RKO (cell line): ENCODE measurements around the gene SETD1B.

Experiments used
- DNase-seq: peaks from one replicate; pipeline ENCODE4 v3.0.0-alpha.2; 2016; ENCODE audit warnings: low spot score

Gene SETD1B

DNA sequence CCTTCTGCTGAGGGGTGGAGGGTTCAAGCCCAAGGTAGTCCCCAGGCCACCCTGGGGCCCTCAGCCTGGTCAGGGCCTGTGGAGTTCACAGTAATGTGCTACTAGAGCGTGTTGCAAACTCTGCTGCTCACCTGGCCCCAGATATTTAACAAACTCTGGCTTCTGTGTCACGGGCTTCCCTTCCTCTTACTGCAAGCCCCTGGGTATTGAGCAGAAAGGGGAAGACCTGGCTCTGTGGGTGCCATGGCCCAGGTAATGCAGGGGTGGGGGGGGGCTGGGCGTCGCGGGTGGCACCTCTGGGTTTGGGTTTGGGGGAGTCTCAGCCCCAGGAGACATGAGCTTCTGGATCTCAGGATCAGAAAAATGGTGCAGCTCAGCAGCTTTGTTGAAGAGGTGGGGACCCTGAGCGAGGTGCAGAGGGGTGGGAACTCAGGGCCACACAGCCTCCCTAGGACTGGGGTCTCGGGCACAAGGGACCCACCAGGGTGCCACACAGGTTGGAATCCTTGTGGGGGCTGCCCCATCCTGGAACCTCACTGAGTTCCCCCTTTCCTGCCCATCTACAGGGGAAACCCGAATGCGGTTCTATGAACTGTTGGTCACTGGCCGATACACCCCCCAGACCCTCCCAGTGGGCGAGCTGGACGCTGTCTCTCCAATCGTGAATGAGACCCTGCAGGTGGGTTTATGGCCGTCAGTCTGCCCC is 4.0 kb downstream of the SETD1B start:
- no peak for DNase-seq

DNA sequence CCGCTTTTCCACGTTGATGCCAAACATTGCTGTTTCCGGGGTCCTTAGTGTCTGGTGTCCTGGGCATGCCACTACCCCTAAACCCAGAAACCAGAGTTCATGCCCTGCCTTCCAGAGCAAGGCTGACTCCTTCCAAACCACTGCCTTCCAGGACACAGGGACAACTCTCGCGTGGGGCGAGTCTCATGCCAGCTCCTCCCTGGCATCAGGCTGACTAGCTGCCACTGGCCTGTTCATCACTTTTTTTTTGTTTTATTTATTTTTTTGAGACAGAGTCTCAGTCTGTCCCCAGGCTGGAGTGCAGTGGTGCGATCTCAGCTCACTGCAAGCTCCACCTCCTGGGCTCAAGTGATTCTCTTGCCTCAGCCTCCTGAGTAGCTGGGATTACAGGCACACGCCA is 4.8 kb downstream of the SETD1B start:
- DNase-seq, result no peak

DNA sequence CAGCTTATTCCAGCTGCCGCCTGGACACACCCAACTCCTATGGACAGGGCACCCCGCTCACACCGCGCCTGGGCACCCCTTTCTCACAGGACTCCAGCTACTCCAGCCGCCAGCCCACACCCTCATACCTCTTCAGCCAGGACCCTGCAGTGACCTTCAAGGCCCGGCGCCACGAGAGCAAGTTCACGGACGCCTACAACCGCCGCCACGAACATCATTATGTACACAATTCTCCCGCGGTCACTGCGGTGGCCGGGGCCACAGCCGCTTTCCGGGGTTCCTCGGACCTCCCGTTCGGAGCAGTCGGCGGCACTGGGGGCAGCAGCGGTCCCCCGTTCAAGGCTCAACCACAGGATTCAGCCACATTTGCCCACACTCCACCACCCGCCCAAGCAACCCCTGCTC is 5.9 kb downstream of the SETD1B start:
- DNase-seq, result no peak

DNA sequence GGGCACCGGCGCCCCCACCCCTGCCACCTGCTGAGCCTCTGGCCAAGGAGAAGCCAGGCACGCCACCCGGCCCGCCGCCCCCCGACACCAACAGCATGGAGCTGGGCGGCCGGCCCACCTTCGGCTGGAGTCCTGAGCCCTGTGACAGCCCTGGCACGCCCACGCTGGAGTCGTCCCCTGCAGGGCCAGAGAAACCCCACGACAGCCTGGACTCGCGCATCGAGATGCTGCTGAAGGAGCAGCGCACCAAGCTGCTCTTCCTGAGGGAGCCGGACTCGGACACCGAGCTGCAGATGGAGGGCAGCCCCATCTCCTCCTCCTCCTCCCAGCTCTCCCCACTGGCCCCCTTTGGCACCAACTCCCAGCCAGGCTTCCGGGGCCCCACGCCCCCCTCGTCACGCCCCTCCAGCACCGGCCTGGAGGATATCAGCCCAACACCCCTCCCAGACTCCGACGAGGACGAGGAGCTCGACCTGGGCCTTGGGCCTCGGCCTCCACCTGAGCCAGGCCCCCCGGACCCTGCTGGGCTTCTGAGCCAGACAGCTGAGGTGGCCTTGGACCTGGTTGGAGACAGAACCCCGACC is 6.5 kb downstream of the SETD1B start:
- no peak for DNase-seq

DNA sequence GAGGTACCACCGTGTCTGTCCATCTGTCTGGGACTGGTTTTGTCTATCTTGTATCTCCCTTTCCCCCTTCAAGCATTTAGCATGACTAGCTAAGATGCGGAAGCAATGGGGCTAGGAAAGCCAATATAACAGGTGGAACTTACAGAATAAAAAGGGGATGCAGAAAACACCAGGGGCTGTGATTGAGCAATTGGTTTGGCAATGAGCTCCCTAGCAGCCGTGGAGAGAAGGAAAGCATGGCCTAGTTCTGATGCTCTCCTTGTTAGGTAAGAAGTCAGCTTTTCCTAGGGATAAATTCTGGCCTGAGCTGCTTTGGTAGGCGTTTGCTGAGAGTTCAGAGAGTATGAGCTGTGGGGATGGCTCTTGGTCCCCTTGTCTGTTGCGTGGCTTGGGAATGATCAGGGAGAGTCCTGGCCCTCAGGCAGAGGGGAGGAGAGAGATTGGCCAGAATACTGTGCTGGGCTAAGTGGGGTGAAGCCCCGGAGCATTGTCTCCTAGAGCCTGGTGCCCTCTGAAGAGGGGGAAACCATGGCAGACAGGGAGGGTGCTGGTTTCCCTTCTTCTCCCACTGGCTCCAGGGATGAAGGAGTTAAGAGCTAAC is 7.1 kb downstream of the SETD1B start:
- no peak for DNase-seq

DNA sequence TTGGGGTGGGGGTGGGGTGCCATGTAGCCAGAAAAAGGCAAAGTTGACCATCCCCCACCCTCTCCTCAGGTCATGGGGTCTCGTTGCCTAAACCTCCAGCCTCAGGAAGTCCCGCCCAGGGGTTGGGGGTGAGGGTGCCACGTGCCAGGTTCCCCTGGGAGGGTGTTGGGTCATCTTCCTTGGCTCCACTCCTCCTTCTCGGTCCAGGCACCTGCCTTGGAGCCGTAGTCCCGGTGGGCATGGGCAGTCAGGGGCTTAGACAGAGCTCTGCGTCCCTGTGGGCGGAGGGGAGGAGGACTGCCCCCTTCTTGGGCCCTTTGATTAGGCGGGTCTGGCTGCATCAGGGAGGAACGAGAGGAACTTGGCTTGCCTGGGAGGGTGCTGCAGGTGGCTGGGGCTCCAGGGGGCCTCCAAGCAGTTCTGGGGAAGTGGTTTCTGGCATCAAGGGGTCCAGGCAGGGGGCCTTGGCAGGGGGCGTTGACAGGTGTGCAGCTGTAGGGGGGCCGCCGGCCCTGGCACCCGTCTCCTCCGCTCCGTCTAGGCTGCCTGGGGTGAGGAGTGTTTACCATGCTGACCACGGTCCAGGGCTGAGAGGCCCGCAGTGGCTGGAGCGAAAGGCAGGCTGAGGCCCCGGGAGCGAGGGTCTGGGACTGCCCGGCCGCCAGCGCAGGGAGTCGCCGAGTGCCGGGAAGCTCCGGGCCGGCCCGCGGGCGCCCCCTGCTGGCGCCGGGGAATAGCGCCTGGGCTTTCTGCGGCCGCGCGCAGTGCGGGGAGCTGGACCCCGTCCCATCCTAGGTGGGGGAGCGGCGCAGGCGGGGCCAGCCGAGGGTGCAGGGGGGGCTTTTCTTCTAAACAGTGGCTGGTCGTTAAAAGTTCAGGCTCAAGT is 7.9 kb downstream of the SETD1B start:
- DNase-seq, result peak; percentile 78

DNA sequence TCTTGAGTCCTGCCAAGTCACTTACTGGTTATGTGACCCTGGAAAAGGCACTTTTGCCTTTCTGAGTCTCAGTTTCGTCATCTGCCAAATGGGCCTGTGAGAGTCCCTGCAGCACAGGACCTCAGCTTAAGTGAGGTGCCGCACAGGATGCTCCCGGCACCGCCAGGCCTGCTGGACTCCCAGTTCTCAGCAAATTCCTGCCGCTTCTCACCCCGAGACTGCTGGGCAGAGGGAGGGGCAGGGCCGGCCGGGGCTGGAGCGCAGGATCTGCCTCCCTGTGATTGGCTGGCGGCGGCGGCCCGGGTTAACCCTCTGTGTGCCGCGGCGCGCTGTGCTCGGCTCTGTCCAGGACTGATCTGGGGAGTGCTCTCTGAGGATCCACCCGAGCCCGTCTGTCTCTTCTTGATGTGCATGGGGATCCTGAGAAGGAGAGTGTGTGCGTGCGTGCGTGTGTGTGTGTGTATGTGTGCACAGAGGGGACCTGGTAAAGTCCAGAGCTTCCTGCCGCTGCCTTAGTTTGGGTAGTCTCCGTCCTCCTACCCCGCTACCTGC is 8.6 kb downstream of the SETD1B start:
- DNase-seq, result peak; percentile 78

DNA sequence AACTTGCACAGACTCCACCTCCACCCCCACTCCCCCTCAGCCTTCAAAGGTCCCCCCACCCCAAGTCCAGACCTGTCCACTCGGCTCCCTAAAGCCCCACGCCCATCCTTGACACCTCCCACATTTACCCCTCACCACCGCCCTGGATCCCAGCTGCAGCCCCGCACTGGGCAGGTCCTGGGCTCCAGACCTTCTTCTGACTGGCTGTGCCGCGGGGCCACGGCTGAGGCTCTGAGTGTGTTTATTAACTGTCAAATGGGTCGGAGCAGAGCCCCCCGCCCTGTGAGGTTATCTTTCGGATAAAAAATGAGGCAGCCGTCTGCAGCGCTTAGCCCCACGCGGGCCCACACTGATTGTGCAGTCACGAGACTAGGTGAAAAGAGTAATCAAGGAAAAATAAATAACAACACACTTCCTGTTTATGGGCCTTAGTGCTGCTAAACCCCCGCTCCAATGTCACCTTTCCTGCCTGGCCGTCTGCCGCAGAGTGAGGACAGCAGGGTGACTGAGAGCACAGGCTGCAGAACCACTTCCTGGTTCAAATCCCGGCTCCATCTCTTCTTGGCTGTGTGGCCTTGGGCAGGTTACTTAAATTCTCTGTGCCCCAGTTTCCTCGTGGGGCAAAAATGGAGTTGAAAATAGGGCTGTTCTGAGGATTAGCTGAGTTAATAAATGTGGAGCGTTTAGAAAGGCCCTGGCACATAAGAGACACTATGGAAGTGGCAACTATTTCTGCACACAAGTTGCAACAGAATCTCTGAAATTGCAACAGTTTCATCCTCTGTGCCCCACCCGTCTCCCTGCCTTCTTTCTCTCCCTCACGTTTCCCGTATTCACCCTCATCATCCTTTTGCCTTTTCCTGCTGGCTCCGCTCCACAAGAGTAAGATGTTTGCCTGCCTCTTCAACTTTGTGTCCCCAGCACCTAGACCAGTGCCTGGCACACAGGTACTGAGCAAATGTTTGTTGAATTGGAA is 9.4 kb downstream of the SETD1B start:
- DNase-seq, result no peak

DNA sequence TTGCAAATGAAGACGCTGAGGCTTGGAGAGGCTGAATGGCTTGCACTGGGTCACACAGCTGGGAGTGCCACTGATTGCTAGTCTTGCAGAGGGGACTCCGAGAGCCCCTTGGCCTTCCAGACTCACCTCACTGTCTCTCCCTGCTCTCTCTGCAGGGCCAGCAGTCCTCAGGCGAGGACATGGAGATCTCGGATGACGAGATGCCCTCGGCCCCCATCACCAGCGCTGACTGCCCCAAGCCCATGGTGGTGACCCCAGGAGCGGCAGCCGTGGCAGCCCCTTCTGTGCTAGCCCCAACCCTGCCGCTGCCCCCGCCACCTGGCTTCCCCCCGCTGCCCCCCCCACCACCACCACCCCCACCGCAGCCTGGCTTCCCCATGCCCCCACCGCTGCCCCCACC is 10.1 kb downstream of the SETD1B start:
- no peak for DNase-seq

DNA sequence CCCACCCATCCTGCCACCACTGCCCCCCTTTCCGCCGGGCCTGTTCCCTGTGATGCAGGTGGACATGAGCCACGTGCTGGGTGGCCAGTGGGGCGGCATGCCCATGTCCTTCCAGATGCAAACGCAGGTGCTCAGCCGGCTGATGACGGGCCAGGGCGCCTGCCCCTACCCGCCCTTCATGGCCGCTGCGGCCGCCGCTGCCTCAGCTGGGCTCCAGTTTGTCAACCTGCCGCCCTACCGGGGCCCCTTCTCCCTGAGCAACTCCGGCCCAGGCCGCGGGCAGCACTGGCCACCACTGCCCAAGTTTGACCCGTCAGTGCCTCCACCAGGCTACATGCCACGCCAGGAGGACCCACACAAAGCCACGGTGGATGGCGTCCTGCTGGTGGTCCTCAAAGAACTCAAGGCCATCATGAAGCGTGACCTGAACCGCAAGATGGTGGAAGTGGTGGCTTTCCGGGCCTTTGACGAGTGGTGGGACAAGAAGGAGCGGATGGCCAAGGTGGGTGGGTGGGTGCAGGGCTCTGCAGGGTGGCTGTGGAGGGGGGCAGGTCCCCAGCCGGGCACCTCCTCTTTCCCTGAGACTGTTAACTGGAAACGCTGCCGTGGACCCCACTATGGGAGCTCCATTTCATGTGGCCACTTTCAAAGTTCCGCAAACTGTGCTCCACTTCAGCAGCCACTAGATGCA is 10.8 kb downstream of the SETD1B start:
- DNase-seq, result no peak

DNA sequence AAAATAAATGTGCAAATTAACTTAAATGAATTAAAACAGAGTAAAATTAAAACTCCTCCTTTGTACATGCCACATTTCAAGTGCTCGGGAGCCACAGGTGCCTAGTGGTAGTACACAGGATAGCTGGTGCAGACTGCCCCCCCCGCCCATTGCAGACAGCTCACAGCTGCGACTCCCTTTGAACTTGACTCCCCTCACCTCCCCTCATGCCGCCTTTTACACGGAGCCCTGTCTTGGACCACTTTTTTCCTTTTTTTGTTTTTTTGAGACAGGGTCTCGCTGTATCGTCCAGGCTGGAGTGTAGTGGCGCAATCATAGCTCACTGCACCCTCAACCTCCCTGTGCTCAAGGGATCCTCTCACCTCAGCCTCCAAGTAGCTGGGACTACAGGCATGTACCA is 11.5 kb downstream of the SETD1B start:
- no peak for DNase-seq

DNA sequence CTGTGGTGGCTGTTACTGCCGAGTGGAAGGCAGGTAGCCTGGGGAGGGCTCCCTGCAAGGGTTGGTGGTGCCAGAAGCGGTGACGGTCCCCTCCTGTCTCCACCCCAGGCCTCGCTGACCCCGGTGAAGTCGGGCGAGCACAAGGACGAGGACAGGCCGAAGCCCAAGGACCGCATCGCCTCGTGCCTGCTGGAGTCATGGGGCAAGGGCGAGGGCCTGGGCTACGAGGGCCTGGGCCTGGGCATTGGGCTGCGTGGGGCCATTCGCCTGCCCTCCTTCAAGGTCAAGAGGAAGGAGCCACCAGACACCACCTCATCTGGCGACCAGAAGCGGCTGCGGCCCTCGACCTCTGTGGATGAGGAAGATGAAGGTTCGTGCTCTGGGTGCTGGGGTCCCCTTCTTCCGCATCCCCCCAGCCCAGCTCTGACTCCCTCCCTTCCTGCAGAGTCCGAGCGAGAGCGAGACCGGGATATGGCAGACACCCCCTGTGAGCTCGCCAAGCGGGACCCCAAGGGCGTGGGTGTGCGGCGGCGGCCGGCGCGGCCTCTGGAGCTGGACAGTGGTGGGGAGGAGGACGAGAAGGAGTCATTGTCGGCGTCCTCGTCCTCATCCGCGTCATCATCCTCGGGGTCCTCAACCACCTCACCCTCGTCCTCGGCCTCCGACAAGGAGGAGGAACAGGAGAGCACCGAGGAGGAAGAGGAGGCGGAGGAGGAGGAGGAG is 13.3 kb downstream of the SETD1B start:
- no peak for DNase-seq

DNA sequence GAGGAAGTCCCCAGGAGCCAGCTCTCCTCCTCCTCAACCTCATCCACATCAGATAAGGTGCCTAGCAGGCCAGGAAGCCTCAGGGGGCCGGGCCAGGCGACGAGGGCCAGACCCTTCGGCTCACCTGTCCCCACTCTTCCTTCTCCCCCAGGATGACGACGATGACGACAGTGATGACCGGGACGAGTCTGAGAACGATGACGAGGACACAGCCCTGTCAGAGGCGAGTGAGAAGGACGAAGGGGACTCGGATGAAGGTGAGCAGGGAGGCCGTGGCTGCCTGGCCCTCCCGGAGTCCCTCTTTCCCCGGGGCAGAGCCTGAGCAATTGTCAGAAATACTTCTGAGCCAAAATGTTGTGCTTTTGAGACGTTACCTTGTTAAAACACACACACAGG is 13.8 kb downstream of the SETD1B start:
- DNase-seq, result no peak

DNA sequence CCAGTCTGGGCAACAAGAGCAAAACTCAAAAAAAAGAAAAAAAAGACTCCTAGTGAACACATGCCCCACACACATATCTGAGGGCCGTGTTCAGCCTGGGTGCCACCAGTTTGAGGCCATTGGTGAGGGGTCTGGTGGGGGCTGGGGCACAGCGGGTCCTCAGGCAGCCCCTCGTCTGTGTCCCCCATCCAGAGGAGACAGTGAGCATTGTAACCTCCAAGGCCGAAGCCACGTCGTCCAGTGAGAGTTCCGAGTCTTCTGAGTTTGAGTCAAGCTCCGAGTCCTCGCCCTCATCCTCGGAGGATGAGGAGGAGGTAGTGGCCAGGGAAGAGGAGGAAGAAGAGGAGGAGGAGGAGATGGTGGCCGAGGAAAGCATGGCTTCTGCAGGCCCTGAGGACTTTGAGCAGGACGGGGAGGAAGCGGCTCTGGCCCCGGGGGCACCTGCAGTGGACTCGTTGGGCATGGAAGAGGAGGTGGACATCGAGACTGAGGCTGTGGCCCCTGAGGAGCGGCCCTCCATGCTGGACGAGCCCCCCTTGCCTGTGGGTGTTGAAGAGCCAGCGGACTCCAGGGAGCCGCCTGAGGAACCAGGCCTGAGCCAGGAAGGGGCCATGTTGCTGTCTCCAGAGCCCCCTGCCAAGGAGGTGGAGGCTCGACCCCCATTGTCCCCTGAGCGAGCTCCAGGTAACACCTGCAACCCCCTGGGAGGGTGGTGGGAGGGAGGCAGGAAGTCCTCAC is 15.6 kb downstream of the SETD1B start:
- DNase-seq, result no peak

DNA sequence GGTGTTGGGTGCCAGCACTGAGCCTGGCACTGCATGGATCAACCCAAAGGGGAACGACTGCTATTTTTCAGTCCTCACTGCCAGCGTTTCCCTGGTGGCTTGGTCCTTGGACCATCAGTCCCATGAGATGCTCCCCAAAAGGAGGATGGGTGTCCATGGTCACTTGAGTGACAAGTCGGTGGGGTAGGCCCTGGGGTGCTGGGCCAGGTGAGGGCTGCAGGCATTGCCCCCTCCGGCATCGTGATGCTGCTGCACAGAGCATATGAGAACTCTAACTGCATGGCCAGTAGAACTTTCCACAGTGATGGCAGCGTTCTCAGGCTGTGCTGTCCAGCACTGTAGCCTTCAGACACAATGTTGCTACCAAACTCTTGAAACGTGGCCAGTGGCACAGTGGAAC is 16.2 kb downstream of the SETD1B start:
- DNase-seq, result no peak

DNA sequence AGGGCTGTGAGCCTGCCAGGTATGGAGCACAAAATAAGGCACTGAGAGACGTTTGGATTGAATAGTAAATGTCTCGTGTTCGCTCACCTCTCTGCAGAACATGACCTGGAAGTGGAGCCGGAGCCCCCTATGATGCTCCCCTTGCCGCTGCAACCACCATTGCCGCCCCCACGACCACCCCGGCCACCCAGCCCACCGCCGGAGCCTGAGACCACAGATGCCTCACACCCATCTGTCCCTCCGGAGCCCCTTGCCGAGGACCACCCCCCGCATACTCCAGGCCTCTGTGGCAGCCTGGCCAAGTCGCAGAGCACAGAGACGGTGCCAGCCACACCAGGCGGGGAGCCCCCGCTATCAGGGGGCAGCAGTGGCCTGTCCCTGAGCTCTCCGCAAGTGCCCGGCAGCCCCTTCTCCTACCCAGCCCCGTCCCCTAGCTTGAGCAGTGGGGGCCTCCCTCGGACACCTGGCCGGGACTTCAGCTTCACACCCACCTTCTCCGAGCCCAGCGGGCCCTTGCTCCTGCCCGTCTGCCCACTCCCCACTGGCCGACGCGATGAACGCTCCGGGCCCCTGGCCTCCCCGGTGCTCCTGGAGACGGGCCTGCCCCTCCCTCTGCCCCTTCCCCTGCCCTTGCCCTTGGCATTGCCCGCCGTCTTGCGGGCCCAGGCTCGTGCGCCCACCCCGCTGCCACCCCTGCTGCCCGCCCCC is 18.7 kb downstream of the SETD1B start:
- DNase-seq, result no peak

DNA sequence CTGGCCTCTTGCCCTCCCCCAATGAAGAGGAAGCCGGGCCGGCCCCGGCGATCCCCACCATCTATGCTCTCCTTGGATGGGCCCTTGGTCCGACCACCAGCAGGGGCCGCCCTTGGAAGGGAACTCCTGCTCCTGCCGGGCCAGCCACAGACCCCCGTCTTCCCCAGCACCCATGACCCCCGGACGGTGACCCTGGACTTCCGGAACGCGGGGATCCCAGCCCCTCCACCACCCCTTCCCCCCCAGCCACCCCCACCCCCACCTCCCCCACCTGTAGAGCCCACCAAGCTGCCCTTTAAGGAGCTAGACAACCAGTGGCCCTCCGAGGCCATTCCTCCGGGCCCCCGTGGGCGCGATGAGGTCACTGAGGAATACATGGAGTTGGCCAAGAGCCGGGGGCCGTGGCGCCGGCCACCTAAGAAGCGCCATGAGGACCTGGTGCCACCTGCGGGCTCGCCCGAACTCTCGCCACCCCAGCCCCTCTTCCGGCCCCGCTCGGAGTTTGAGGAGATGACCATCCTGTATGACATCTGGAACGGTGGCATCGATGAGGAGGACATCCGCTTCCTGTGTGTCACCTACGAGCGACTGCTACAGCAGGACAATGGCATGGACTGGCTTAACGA is 19.4 kb downstream of the SETD1B start:
- DNase-seq, result no peak

DNA sequence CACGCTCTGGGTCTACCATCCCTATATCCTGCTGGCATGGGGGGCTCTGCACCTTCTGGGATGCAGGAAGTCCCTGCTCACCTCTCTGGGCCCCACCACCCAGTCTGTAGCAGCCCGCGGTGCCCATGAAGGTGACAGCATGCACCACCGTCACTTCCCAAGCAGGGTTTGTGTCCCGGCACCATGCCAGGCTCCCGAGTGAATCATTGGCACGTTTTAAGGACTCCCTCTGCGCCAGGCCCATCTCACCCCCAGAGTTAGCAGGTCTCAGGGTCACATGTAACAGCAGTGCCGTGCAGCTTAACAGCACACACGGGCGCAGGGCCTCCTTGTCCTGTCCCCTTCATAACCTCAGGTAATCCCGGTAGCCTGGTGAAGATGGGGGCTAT is 19.9 kb downstream of the SETD1B start:
- no peak for DNase-seq
